DND-41 (cell line): ENCODE data around the gene TBC1D22A.

Source experiments
- CTCF ChIP-seq: IDR thresholded peaks from 2 replicates; pipeline ENCODE4 v1.5.1; 2012; ENCODE audit warnings: borderline replicate concordance, low read length, moderate library complexity, mild to moderate bottlenecking; ENCODE audit not compliant: poor library complexity, severe bottlenecking; ENCODE audit errors: extremely low read depth
- EZH2 ChIP-seq: IDR thresholded peaks from 3 replicates; pipeline ENCODE4 v1.6.1; 2012; ENCODE audit warnings: borderline replicate concordance, low read depth, mild to moderate bottlenecking, moderate library complexity, low read length, inconsistent platforms; ENCODE audit not compliant: severe bottlenecking

GRCh38 chr22:46986788-46987187 lies 224.3 kb downstream of the TBC1D22A start:
- no peak for TF ChIP-seq CTCF
- no peak for TF ChIP-seq EZH2
